ENCODE results near the gene PCNX1.

- no peak for TF ChIP-seq CTCF (IDR thresholded peaks at IDR 0.05; ENCODE audit: insufficient read depth, low read length)
- no peak for TF ChIP-seq POLR2AphosphoS5 (IDR thresholded peaks at IDR 0.05; ENCODE audit: low read depth)
These were observed 17.3 kb downstream of the PCNX1 start for GRCh38 chr14:70924521-70924920.
